GM18909 (cell line): ENCODE measurements around the gene FGFR3.

Experiments
- ATAC-seq: cut with Tn5 transposase; IDR thresholded peaks from one replicate; pipeline ENCODE4 v1.9.1; 2021; ENCODE audit warnings: mild to moderate bottlenecking; ENCODE audit not compliant: unreplicated experiment, poor library complexity

FGFR3 gene

DNA sequence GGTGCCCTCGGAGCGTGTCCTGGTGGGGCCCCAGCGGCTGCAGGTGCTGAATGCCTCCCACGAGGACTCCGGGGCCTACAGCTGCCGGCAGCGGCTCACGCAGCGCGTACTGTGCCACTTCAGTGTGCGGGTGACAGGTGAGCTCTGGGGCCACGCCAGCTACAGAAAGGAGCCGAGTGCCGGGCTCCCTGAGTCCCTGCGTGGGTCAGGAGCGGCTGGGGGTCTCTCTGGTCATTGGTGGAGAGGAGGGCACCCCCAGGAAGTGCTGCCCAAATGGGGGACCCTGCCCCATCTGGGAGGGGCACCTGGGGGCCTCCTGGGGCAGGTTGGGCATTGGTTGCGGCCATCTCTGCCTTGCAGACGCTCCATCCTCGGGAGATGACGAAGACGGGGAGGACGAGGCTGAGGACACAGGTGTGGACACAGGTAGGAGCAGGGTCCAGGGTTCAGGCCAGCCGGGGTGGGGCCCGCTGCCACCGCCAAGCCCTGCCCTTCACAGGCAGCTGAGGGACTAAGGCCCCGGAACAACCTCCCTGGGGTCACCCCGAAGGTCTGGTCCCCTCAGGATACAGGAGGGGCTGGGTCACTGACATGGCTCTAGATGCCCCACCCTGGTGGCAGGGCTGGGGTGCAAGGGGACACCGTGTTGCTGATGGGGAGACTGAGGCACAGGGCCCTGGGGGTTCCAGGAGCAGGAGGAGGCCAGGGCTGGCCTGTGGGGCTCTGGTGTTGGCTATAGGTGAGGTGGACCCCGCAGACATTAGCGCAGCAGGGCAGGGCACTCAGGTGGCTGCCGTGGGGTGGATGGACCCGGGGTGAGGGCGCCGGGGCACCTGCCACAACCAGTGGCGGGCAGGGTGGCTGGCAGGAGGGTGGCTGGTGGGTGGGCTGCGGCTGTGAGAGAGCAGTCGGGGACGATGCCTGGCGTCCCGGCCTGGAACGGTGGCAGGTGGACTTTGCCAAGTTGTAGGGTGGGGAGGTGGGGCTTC is 6.6 kb downstream of the FGFR3 start:
- ATAC-seq: no peak

DNA sequence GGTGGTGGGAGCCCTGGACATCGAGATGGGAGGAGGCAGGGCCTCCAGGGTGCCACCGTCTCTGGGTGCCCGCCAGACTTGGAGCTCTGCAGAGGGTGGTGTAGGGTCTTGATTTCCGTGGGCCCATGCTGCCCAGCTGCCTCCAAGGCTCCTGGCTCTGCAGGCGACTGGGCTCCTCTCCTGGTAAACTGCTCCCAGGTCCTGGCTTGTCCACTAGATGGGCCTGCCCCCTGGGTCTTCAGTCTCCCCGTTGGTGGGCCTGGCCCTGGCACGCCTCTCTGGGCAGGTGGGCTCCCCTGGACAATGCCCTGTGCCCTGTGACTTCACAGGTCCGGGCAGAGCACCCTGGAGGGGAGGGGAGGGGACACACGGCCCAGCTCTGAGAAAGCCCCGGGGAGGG is 7.7 kb downstream of the FGFR3 start:
- no peak for ATAC-seq

DNA sequence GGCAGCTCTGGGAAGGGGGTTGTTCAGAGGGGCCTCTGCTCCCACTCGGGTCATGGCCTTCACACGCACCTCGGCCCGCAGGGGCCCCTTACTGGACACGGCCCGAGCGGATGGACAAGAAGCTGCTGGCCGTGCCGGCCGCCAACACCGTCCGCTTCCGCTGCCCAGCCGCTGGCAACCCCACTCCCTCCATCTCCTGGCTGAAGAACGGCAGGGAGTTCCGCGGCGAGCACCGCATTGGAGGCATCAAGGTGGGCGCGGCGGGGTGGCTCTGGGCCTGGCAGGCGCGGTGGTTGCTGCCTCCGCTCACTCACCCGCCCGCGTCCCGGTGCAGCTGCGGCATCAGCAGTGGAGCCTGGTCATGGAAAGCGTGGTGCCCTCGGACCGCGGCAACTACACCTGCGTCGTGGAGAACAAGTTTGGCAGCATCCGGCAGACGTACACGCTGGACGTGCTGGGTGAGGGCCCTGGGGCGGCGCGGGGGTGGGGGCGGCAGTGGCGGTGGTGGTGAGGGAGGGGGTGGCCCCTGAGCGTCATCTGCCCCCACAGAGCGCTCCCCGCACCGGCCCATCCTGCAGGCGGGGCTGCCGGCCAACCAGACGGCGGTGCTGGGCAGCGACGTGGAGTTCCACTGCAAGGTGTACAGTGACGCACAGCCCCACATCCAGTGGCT is 8.3 kb downstream of the FGFR3 start:
- ATAC-seq: no peak

DNA sequence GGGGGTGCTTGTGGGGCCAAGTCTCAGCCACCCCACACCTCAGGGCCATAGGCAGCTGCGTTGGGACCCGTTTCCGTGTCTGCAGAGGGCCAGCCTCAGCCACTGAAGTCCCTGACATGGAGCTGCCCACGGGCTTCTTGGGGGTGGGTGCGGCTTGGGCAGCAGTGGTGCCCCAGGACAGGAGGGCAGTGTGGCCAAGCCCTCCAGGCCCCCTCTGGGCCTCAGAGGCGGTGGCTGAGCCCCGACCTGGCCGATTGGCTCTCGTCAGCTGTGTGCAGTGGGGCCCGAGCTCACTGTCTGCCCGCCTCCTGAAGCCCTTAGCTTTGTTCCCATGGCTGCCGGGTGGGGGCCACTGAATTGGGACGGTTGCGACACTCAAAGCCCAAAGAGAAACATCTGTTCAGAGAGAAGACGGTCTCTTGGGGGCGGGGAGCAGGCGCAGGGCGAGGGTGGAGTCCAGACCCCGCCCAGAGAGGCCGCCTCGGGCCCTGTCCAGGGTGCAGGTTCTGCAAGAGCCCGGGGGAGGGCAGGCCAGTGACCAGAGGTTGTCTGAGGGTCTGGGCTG is 9.1 kb downstream of the FGFR3 start:
- no peak for ATAC-seq

DNA sequence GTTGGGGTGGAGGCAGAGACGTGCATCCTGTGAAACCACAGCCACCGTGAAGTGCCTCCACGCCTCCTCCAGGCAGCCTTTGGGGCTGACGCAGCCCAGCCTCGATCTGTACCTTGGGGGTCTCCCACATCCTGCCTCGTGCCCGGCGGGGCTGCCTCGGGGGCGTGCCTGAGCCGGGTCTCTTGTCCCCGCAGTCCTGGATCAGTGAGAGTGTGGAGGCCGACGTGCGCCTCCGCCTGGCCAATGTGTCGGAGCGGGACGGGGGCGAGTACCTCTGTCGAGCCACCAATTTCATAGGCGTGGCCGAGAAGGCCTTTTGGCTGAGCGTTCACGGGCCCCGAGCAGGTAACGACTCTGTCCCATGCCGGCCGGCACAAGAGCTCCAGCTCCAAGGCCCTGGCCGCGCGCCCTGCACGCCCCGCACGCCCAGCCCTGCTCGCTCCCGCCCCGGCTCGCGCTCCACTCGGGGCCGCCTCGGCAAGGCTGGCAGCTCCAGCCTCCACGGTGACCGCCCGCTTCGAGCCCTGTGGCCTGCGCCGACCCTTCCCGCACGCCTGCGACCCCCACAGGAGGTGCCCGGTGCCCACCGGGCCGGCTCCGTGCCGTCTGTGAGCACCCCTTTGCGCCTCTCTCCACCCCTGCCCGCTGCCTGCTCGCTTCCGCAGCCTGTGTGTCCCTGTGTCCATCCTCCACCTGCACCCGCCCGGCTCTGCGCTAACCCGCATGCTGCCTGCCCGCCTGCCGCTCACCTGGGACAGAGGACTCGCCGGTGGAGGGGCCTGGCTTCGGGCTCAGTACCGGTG is 9.8 kb downstream of the FGFR3 start:
- ATAC-seq: no peak

DNA sequence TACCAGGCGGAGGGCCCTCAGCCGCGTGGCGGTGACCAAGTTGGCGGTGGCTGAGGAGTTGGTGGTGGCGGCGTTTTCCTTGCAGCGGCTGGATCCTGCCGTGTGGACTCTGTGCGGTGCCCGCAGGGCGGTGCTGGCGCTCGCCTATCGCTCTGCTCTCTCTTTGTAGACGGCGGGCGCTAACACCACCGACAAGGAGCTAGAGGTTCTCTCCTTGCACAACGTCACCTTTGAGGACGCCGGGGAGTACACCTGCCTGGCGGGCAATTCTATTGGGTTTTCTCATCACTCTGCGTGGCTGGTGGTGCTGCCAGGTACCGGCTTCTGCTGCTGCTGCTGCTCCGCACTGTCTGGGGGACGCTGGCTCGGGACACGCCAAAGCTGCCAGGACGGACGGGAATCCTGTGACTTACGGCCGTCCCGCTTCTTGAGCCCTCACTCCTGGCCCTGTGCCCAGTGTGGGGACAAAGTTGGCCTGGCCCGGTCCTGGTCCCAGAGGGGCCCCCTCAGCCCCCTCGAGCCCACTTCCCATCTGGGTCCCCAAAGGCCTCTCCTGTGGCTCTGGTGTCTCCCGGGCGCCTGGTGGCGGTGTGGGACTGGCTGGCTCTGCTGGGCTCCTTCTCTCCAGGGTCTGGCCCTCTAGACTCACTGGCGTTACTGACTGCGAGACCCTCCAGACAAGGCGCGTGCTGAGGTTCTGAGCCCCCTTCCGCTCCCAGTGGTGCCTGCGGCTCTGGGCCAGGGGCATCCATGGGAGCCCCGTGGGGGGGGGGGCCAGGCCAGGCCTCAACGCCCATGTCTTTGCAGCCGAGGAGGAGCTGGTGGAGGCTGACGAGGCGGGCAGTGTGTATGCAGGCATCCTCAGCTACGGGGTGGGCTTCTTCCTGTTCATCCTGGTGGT is 10.7 kb downstream of the FGFR3 start:
- no peak for ATAC-seq

DNA sequence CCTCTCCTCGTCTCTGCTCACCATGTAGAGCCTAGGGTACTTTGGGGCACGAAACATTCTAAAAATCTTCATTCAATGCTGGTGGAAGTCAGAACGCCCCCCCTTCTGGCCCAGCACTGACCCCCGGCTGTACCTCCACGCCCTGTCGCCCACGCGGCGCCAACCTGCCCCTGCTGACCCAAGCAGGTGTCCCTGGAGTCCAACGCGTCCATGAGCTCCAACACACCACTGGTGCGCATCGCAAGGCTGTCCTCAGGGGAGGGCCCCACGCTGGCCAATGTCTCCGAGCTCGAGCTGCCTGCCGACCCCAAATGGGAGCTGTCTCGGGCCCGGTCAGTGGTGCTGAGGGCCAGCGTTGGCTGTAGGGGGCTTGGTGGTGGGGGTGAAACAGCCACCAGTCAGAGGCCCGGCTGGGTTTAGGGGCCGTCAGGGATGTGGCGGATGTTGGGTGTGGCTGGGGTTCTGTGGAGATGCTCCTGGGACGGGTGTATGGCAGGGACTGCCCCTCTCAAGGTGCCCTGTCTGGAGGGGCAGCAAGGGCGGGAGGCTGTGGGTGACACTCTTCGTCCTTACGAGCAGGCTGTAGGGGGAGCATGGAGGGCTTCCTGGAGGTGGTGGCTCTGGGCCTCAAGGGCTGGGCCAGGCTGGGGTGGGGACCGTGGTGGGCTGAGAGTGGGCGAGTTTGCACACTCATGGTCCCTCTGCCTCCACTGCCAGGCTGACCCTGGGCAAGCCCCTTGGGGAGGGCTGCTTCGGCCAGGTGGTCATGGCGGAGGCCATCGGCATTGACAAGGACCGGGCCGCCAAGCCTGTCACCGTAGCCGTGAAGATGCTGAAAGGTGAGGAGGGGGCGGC is 11.8 kb downstream of the FGFR3 start:
- ATAC-seq: no peak

DNA sequence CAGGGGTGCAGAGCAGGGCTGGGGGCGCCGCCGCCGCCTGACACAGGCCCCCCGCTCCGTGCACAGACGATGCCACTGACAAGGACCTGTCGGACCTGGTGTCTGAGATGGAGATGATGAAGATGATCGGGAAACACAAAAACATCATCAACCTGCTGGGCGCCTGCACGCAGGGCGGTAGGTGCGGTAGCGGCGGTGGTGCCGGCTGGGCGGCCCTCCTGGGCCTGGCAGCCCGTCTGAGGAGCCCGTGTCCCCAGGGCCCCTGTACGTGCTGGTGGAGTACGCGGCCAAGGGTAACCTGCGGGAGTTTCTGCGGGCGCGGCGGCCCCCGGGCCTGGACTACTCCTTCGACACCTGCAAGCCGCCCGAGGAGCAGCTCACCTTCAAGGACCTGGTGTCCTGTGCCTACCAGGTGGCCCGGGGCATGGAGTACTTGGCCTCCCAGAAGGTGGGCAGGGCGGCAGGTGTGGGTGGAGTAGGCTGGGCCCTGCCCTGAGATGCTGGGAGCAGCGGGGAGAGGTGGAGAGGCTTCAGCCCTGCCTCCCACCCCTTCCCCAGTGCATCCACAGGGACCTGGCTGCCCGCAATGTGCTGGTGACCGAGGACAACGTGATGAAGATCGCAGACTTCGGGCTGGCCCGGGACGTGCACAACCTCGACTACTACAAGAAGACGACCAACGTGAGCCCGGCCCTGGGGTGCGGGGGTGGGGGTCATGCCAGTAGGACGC is 12.6 kb downstream of the FGFR3 start:
- no peak for ATAC-seq

DNA sequence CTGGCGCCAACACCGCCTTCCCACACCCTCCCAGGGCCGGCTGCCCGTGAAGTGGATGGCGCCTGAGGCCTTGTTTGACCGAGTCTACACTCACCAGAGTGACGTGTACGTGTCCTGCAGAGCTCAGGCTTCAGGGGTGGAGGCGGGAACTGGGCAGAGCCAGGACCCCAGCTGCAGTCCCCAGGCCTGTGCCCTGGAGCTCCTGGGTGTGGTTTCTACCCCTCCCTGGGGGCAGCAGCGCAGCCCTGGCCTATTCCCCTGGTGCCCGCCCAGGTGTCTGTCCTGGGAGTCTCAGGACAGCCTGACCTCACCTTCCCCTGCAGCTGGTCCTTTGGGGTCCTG is 13.1 kb downstream of the FGFR3 start:
- ATAC-seq: no peak

DNA sequence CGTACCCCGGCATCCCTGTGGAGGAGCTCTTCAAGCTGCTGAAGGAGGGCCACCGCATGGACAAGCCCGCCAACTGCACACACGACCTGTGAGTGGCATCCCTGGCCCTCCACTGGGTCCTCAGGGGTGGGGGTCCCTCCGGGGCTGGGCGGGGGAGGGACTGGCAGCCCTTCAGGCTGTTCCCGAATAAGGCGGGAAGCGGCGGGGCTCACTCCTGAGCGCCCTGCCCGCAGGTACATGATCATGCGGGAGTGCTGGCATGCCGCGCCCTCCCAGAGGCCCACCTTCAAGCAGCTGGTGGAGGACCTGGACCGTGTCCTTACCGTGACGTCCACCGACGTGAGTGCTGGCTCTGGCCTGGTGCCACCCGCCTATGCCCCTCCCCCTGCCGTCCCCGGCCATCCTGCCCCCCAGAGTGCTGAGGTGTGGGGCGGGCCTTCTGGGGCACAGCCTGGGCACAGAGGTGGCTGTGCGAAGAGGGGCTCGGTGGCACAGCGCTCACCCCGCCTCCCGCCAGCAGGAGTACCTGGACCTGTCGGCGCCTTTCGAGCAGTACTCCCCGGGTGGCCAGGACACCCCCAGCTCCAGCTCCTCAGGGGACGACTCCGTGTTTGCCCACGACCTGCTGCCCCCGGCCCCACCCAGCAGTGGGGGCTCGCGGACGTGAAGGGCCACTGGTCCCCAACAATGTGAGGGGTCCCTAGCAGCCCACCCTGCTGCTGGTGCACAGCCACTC is 13.7 kb downstream of the FGFR3 start:
- ATAC-seq: no peak

DNA sequence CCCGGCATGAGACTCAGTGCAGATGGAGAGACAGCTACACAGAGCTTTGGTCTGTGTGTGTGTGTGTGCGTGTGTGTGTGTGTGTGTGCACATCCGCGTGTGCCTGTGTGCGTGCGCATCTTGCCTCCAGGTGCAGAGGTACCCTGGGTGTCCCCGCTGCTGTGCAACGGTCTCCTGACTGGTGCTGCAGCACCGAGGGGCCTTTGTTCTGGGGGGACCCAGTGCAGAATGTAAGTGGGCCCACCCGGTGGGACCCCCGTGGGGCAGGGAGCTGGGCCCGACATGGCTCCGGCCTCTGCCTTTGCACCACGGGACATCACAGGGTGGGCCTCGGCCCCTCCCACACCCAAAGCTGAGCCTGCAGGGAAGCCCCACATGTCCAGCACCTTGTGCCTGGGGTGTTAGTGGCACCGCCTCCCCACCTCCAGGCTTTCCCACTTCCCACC is 14.3 kb downstream of the FGFR3 start:
- no peak for ATAC-seq

DNA sequence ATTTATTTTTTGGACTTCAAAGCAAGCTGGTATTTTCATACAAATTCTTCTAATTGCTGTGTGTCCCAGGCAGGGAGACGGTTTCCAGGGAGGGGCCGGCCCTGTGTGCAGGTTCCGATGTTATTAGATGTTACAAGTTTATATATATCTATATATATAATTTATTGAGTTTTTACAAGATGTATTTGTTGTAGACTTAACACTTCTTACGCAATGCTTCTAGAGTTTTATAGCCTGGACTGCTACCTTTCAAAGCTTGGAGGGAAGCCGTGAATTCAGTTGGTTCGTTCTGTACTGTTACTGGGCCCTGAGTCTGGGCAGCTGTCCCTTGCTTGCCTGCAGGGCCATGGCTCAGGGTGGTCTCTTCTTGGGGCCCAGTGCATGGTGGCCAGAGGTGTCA is 15.3 kb downstream of the FGFR3 start:
- ATAC-seq: no peak

DNA sequence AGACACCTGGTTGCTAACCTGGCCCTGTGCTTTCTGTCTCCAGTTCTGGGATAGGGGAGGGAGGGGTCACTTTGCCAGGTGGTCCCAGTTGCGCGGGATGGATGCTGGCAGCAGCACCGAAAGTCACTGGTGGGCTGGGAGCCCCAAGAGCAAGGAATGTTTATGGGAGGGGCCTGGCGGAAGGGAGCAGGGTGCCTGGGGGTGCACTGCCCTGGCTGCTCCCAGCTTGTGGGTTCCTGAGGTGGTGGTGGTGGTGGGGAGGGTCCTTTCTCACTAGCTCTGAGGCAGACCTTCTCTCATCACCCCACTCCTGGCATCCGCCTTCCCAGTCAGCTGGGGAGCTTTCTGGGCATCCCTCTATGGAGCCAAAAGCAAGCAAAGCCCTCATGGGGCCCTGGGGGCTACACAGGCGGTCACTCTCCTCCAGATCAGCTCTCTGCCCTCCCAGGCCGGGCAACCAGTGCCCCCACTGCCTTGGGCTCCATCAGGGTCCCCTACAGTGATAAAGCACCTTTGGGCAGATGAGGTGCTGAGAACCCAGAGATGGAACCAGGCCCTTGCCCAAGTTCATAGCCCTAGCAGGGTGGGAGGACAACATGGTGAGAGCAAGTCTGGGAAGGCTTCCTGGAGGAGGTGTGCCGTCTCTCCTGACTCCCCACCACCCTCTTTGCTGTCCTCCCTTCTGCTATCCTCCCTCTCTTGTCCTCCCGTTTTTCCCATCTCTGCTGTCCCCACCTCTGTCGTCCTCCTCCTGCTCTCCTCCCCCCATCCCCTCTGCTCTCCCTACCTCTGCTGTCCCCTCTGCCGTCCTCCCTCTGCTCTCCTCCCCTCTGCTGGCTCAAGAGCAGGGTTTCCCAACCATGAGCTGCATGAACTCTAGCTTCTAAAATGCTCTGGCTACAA is 16.0 kb downstream of the FGFR3 start:
- no peak for ATAC-seq

DNA sequence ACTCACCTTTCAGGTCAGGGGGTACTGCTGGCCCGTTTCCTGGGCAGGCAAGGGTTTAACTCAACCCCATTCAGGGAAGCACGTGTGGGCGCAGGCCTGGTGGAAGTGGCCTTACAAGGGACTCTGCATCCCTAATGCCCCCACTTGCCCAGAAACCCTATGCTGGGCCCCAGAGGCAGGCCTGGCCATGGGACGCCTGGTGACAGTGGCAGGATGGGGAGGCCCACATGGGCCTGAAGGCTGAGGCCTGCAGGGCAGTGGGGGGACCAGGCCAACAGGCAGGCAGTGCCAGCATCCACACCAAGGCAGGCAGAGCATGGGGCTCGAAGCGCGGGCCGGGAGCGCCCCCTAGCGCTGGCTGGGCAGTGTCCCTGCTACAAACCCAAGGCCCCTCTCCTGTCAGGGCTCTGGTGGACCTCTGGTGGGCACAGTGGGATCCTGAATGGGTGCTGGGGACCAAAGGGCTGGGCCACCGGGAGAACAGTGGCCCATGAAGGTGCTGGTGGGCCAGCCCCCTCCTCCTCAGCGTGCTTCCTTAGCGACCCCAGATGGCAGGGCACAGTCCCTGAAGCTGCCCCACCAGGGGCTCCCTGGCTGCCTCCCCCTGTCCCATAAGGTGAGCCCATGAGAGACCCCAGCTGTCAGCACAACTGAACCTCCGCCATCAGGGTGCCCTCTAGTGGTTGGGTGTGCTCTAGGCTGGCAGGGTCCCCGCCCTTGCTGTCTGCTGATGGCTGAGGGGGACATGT is 16.8 kb downstream of the FGFR3 start:
- ATAC-seq: no peak

DNA sequence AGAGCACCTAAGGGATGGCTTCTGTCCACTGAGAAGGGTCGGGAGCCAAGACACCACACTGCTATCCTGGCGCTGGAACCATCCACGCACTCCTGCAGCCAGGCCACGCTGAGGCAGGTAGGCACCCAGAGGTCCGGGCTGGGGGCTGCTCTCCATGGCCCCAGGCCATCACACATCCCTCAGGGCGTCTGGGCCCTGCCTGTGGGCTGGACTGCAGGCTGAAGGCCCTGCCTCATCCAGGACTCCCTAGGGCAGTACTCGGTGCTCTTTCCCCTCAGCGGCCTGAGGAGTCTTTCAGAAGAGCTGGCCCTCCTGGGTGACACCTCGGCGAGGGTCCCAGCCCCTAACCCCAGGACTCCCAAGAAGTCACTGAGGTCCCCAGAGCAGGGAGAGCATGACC is 17.7 kb downstream of the FGFR3 start:
- no peak for ATAC-seq

DNA sequence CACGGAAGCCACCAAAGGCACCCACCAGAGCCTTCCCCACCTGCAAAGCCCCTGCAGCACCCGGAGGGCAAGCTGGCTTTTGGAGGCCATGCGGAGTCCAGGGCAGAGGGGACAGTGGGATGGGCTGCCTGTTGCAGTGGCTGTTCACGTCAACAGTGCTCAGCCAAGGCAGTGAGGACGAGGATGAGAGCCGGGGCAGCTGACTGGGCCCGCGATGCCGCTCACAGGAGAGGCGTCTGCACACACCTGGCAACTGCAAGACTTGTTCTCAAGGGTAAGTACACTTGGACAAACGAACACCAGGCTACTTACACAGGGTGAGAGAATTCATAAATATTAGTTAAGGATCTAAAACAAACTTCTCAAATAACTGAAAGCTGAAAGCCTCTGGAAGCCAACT is 19.6 kb downstream of the FGFR3 start:
- no peak for ATAC-seq
